BJ (cell line): Measurements from ENCODE around the gene SPDYA. TPM values are rescaled to one million over a fixed set of nuclear protein-coding genes. Genes with fewer than 3 reads are reported as not detected.

Experiments
- CTCF ChIA-PET: fragments of 350-600 bp; formaldehyde crosslinking; extraction: SDS; loops from one replicate; lab custom pipeline; 2021; ENCODE audit warnings: antibody characterized with exemption, inconsistent platforms; lab: Yijun Ruan, JAX
- POLR2A ChIA-PET: fragments of 300-600 bp; sonication (Branson Sonifier 250); formaldehyde crosslinking; extraction: SDS; loops from one replicate; lab custom pipeline; 2021; ENCODE audit warnings: antibody characterized with exemption; lab: Charles Lee
- DNase-seq: peaks from one replicate; pipeline ENCODE4 v3.0.0-alpha.2; 2011; ENCODE audit warnings: low read depth
- H3K27me3 ChIP-seq: 2 replicates; pipeline ENCODE4 v1.6.0; 2011; ENCODE audit warnings: low read length; ENCODE audit not compliant: control insufficient read depth, insufficient read depth
- H3K36me3 ChIP-seq: 2 replicates; pipeline ENCODE4 v1.5.1; 2011; ENCODE audit warnings: low read length; ENCODE audit not compliant: control insufficient read depth, insufficient read depth
- H3K4me3 ChIP-seq: 2 replicates; pipeline ENCODE4 v1.5.1; 2011; ENCODE audit warnings: low read depth, mild to moderate bottlenecking, control low read depth, low read length
- polyA plus RNA-seq: library from polyadenylated mRNA; depleted of rRNA; stranded (reverse); fragments of >200 nt; gene quantifications from 2 replicates; pipeline ENCODE4 v1.2.3, GENCODE V29; 2011
- TF ChIP-seq, protein P1 (sequence below): IDR thresholded peaks from 2 replicates; pipeline ENCODE4 v1.5.1; 2011; ENCODE audit warnings: low read depth, mild to moderate bottlenecking, control low read depth, inconsistent platforms, low read length, moderate library complexity; ENCODE audit not compliant: insufficient read depth

SPDYA gene
- polyA plus RNA-seq, 1 experiment = not detected

DNA sequence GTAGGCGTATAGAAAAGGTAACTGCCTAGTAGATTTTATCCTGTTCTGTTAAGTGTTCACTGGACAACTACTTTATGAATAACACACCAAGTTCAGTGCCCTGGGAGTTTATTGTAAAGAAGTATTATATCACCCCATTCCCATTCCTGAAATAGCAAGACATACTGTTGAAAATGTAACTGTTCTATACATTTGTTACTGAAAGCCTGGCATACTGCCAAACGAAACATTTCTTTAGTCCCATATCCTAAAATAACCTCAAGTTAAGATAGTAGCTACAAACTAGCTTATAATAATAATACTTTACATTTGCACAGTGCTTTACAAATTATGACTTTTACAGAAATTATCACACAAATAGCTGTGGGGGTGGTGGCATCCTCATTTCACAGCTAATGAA, 25.1 kb downstream of the SPDYA start:
- POLR2A ChIA-PET = no interaction called here
- H3K36me3 ChIP-seq = no peaks in the 10 kb centered on the region
- CTCF ChIA-PET = interaction anchor here (1.4 to 1.7 kb wide), 3 partner anchors 10 to 24 kb away, joined by 3 read pairs; no protein-coding TSS in a partner anchor
- H3K4me3 ChIP-seq = no peak overlapping the region
- H3K27me3 ChIP-seq = no peaks in the 10 kb centered on the region
- TF ChIP-seq, protein P1, sequence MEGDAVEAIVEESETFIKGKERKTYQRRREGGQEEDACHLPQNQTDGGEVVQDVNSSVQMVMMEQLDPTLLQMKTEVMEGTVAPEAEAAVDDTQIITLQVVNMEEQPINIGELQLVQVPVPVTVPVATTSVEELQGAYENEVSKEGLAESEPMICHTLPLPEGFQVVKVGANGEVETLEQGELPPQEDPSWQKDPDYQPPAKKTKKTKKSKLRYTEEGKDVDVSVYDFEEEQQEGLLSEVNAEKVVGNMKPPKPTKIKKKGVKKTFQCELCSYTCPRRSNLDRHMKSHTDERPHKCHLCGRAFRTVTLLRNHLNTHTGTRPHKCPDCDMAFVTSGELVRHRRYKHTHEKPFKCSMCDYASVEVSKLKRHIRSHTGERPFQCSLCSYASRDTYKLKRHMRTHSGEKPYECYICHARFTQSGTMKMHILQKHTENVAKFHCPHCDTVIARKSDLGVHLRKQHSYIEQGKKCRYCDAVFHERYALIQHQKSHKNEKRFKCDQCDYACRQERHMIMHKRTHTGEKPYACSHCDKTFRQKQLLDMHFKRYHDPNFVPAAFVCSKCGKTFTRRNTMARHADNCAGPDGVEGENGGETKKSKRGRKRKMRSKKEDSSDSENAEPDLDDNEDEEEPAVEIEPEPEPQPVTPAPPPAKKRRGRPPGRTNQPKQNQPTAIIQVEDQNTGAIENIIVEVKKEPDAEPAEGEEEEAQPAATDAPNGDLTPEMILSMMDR = no peak
- no peak for DNase-seq

DNA sequence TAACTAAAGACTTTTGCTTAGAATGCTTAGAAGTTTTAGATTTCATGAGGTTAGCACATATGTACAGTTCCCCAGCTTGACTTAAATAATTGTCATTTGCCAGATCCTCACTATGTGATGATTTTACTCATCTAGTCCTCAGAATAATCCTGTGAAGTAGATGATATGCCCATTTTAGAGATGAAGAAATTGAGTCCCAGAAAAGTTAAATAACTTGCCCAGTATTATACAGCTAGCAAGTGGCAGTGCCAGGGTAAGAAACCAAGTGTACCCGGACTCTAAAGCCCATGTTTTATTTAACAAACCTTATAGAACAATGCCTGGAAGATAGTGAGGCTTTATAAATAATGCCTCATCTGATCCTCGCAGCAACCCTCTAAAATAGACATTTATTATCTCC, 28.3 kb downstream of the SPDYA start:
- Histone ChIP-seq H3K36me3 (no peaks in the 10 kb centered on the region), H3K4me3 (no peak overlapping the region), H3K27me3 (no peaks in the 10 kb centered on the region)
- ChIA-PET CTCF (interaction anchor here (1.8 kb wide), 1 partner anchor 16 kb away, joined by 12 read pairs; no protein-coding TSS in a partner anchor), POLR2A (no interaction called here)
- no peak for DNase-seq
- TF ChIP-seq, protein P1 = no peak

DNA sequence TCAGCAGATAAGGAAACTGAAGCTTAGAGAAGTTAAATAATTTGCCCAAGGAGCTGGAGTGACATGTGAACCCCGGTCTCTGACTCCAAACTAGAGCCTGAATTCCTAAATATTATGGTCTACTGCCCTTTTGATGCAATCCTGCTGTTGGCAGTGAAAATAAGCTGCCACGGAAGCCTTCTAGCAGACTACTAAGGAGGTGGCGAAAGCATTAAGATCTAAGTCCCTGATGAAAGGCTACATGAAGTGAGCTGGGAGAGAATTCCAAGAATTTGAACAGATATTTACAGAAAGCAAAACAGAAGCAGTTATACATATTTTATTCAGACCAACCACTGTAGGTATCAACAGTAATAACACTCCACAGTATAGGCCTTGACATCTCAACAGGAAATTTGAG, 31.4 kb downstream of the SPDYA start:
- CTCF ChIA-PET = no interaction called here
- no peak overlapping the region for H3K4me3 ChIP-seq
- TF ChIP-seq, protein P1 = no peak
- no peak for DNase-seq
- H3K27me3 ChIP-seq = no peaks in the 10 kb centered on the region
- no peaks in the 10 kb centered on the region for H3K36me3 ChIP-seq
- POLR2A ChIA-PET = no interaction called here

DNA sequence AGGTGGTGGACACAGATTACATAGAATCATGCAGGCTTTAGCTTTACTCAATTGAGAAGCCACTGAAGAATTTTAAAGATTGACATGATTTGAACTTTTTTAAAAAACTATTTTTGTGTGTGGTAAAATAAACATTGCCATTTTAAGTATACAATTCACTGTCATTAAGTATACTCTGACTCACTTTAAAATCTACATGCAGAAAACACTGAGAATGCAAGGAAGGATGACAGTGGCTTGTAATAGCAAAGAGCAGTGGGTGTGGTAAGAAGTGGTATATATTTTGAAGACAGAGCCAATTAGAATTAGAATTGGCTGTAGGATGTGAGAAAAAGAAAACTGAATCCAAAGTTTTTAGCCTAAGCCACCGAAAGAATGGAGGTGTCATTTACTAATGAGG, 44.6 kb downstream of the SPDYA start:
- ChIA-PET POLR2A (no interaction called here), CTCF (no interaction called here)
- no peak for DNase-seq
- Histone ChIP-seq H3K27me3 (no peaks in the 10 kb centered on the region), H3K4me3 (no peak overlapping the region), H3K36me3 (0 out of 2 replicates have a peak, but pooled peaks cover 1% of the 10 kb centered on the region)
- TF ChIP-seq, protein P1 = no peak

DNA sequence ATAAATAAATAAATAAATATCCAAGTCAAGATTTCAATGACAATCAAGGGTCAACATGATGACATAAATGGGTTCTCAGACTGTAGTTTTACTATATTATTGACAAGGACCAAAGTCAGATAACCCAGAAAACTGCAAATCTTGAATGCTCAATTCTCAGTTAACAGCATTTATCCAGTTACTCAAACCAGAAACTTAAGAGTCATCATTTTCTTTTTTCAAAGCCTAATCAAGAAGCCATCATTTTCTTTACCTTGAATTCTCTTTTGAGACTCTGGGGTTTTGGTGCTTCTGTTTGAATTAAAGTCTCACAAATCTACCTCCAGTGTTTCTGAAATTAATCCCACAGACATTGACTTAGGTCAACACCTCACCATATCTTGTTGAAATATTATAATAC, 45.3 kb downstream of the SPDYA start:
- TF ChIP-seq, protein P1 = no peak
- ChIA-PET POLR2A (no interaction called here), CTCF (no interaction called here)
- Histone ChIP-seq H3K4me3 (no peak overlapping the region), H3K36me3 (0 out of 2 replicates have a peak, but pooled peaks cover 3% of the 10 kb centered on the region), H3K27me3 (no peaks in the 10 kb centered on the region)
- no peak for DNase-seq
